Activated naive CD4-positive, alpha-beta T cell treated with anti-CD3 and anti-CD28 coated beads, Interleukin-2, amount 50 U/mL, for 24 hours (primary cell): ENCODE results near the gene DDX55.

Experiments
- H3K27ac Mint-ChIP-seq: one replicate; pipeline ENCODE4 v1.8.0; 2021; ENCODE audit warnings: mild to moderate bottlenecking, mixed read lengths
- H3K27me3 Mint-ChIP-seq: one replicate; pipeline ENCODE4 v1.8.0; 2021; ENCODE audit warnings: mixed read lengths
- H3K36me3 Mint-ChIP-seq: one replicate; pipeline ENCODE4 v1.8.0; 2021; ENCODE audit warnings: mixed read lengths
- H3K4me1 Mint-ChIP-seq: one replicate; pipeline ENCODE4 v1.8.0; 2021; ENCODE audit warnings: mixed read lengths
- H3K4me3 Mint-ChIP-seq: one replicate; pipeline ENCODE4 v1.8.0; 2021; ENCODE audit warnings: mild to moderate bottlenecking, mixed read lengths
- H3K9me3 Mint-ChIP-seq: one replicate; pipeline ENCODE4 v1.8.0; 2021; ENCODE audit warnings: mixed read lengths

DDX55 gene

DNA sequence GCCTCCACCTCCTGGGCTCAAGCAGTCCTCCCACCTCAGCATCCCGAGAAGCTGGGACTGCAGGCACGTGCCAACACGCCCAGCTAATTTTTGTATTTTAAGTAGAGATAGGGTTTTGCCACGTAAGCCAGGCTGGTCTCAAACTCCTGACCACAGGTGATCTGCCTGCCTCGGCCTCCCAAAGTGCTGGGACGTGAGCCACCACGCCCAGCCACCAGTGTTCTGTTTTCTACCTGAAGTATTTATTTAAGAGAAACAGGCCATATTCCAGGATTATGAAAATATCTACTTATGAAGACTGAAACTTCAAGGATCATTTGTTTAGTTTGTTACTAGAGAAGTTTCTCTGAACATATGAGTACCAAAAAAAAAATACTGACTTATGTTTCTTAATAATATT, 42.0 kb downstream of the DDX55 start:
- Mint-ChIP-seq H3K27ac (no peak overlapping the region), H3K4me1 (no peaks in the 10 kb centered on the region), H3K27me3 (no peaks in the 10 kb centered on the region), H3K9me3 (no peaks in the 10 kb centered on the region), H3K4me3 (no peak overlapping the region), H3K36me3 (peaks cover 6% of the 10 kb centered on the region)

- no peak overlapping the region for H3K27ac Mint-ChIP-seq
- no peaks in the 10 kb centered on the region for H3K27me3 Mint-ChIP-seq
- no peaks in the 10 kb centered on the region for H3K4me1 Mint-ChIP-seq
- peaks cover 6% of the 10 kb centered on the region for H3K36me3 Mint-ChIP-seq
- H3K9me3 Mint-ChIP-seq, result no peaks in the 10 kb centered on the region
- no peak overlapping the region for H3K4me3 Mint-ChIP-seq
Observed at GRCh38 chr12:123645380-123645779, 43.5 kb downstream of the DDX55 start.

DNA sequence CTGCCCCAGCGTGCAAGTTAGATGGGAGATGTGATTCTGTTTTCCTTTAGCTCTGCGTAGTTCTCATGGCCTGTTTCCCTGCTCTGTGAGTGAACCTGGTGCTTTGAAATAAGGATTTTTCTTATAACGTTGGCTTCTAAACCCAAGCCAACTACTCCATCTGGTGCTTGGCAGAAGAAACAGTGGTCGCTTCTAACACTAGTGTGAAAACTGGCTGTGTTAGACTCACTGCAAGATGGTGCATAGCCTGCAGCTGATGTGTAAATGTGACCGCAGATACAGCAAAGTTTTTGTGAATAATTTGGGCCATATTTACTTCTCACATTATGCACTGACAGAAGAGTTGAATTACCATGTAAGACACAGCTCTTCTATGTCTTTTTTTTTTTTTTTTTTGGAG, 44.0 kb downstream of the DDX55 start:
- H3K9me3 Mint-ChIP-seq, result no peaks in the 10 kb centered on the region
- peaks cover 4% of the 10 kb centered on the region for H3K36me3 Mint-ChIP-seq
- no peaks in the 10 kb centered on the region for H3K27me3 Mint-ChIP-seq
- H3K4me3 Mint-ChIP-seq, result no peak overlapping the region
- no peak overlapping the region for H3K27ac Mint-ChIP-seq
- H3K4me1 Mint-ChIP-seq, result no peaks in the 10 kb centered on the region

DNA sequence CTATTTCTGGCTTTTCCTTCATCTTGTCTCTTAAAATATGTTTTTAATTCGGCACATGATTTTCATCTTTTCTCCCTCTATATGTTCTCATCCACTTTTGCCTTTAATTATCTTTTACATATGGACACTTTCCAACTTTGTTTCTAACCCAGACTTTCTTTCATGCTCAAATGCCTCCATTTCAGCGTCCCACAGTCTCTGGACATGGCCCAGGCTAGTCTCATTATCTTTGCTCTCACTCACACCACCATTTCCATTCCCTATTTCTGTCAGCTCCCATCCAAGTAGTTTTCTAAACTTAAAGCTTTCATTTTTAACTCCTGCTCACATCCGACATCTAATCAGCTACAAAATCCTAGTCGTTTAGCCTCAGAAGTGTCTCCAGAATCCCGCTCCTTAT, 46.5 kb downstream of the DDX55 start:
- H3K9me3 Mint-ChIP-seq, result no peaks in the 10 kb centered on the region
- H3K4me3 Mint-ChIP-seq, result no peak overlapping the region
- no peaks in the 10 kb centered on the region for H3K27me3 Mint-ChIP-seq
- no peak overlapping the region for H3K27ac Mint-ChIP-seq
- H3K36me3 Mint-ChIP-seq, result peaks cover 8% of the 10 kb centered on the region
- H3K4me1 Mint-ChIP-seq, result no peaks in the 10 kb centered on the region

DNA sequence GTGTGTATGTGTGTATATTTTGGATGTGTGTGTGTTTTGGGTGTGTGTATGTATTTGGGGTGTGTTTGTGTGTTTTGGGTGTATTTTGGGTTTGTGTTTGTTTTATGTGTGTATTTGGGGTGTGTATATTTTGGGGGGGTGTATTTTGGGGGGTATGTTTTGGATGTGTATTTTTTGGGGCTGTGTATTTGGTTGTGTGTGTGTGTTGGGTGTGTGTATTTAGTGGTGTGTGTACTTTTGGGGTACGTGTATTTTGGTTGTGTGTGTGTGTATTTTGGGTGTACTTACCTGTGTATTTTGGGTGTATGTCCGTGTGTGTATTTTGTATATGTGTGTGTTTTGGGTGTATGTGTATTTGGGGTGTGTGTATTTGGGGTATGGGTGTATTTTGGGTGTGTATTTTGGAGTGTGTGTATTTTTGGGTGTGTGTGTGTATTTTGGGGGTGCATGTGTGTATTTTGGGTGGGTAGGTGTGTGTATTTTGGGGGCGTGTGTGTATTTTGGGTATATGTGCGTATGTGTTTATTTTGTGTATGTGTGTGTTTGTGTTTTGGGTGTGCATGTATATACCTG, 52.3 kb downstream of the DDX55 start:
- Mint-ChIP-seq H3K36me3 (peaks cover 12% of the 10 kb centered on the region), H3K9me3 (no peaks in the 10 kb centered on the region), H3K4me3 (no peak overlapping the region), H3K4me1 (no peaks in the 10 kb centered on the region), H3K27me3 (no peaks in the 10 kb centered on the region), H3K27ac (no peak overlapping the region)

- no peak overlapping the region for H3K4me3 Mint-ChIP-seq
- peaks cover 12% of the 10 kb centered on the region for H3K36me3 Mint-ChIP-seq
- no peak overlapping the region for H3K27ac Mint-ChIP-seq
- H3K9me3 Mint-ChIP-seq, result no peaks in the 10 kb centered on the region
- H3K4me1 Mint-ChIP-seq, result peaks cover 8% of the 10 kb centered on the region
- H3K27me3 Mint-ChIP-seq, result no peaks in the 10 kb centered on the region
Observed at GRCh38 chr12:123655420-123655819, 53.5 kb downstream of the DDX55 start.

GRCh38 chr12:123656392-123656791, 54.5 kb downstream of the DDX55 start:
- Mint-ChIP-seq H3K36me3 (peaks cover 12% of the 10 kb centered on the region), H3K27me3 (no peaks in the 10 kb centered on the region), H3K27ac (no peak overlapping the region), H3K9me3 (no peaks in the 10 kb centered on the region), H3K4me3 (no peak overlapping the region), H3K4me1 (peaks cover 8% of the 10 kb centered on the region)

DNA sequence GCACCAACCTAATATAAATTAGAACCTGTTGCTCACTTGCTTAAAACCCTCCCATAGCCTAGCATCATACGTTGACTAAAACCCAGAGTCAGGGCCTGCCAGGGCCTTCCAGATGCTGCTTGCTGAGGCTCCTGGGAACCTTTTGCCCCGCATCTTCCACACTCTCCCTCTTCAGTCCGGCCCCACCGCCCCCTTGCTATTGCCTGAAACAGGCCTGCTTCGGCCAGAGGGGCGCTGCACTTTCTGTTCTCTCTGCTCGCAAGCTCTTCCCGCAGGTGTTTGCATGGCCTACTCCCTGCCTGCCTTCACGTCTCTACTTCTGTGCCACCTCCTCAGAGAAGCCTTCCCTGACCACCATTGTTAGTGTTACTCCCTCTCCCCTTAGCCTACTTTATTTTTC, 55.3 kb downstream of the DDX55 start:
- Mint-ChIP-seq H3K4me3 (no peak overlapping the region), H3K4me1 (peaks cover 8% of the 10 kb centered on the region), H3K36me3 (peaks cover 10% of the 10 kb centered on the region), H3K9me3 (no peaks in the 10 kb centered on the region), H3K27ac (peak overlapping the region; percentile 0), H3K27me3 (no peaks in the 10 kb centered on the region)

DNA sequence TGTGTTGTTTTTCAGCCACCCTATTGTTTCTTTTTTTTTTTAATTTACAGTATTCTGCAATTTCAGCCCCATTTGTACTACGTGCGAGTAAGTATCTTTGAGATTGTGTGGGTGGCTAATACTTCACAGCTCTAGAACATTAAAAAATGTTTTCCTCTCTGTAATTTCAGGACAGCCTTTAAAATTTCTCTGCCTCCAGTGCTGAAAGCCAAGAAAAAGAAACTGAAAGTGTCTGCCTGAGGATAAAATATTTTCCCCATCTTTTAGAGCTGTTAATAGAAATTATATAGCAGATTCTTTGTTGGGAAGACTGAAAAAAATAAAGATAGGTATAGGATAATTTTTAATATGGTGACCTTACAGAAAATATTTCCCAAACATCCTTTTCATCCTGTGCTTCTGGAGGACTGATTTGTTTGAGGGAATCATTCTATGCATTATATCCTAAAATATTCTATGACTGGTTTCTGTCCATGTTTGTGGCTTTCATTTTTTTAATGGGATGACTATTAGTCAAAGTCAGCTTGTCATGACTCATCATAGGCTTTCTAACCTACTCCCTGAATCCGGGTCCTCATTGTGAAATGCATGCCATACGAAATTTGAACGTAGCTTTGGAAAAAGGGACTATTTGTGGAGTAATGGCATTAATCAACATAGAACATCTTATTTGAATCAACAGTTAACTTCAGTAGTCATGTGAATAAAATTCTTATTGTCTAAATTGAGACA, 58.3 kb downstream of the DDX55 start:
- no peaks in the 10 kb centered on the region for H3K9me3 Mint-ChIP-seq
- peaks cover 8% of the 10 kb centered on the region for H3K4me1 Mint-ChIP-seq
- H3K36me3 Mint-ChIP-seq, result peaks cover 12% of the 10 kb centered on the region
- no peak overlapping the region for H3K27ac Mint-ChIP-seq
- no peak overlapping the region for H3K4me3 Mint-ChIP-seq
- H3K27me3 Mint-ChIP-seq, result no peaks in the 10 kb centered on the region

DNA sequence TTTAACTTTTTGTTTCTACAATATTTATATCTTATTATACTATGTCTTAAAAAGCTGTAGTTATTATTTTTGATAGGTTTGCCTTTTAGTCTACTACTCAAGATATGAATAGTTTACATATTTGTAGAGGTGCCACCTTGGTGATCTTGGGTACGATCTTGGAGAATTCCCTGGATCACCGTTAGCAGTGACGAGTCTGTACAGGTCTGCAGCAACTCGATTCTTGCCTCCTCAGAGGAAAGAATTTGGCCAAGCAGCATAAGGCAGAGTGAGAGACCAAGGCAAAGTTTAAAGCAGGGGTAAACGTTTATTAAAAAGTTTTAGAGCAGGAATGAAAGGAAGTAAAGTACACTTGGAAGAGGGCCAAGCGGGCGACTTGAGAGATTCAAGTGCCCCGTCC, 65.9 kb downstream of the DDX55 start:
- H3K4me1 Mint-ChIP-seq, result peaks cover 15% of the 10 kb centered on the region
- no peaks in the 10 kb centered on the region for H3K27me3 Mint-ChIP-seq
- no peak overlapping the region for H3K27ac Mint-ChIP-seq
- H3K4me3 Mint-ChIP-seq, result no peak overlapping the region
- no peaks in the 10 kb centered on the region for H3K9me3 Mint-ChIP-seq
- peaks cover 9% of the 10 kb centered on the region for H3K36me3 Mint-ChIP-seq
